GM18517 (cell line): ENCODE data around the gene MRPS5.

ENCODE experiments used
- ATAC-seq: cut with Tn5 transposase; IDR thresholded peaks from one replicate; pipeline ENCODE4 v1.9.1; 2021; ENCODE audit warnings: mild to moderate bottlenecking, moderate library complexity; ENCODE audit not compliant: unreplicated experiment

The MRPS5 gene

DNA sequence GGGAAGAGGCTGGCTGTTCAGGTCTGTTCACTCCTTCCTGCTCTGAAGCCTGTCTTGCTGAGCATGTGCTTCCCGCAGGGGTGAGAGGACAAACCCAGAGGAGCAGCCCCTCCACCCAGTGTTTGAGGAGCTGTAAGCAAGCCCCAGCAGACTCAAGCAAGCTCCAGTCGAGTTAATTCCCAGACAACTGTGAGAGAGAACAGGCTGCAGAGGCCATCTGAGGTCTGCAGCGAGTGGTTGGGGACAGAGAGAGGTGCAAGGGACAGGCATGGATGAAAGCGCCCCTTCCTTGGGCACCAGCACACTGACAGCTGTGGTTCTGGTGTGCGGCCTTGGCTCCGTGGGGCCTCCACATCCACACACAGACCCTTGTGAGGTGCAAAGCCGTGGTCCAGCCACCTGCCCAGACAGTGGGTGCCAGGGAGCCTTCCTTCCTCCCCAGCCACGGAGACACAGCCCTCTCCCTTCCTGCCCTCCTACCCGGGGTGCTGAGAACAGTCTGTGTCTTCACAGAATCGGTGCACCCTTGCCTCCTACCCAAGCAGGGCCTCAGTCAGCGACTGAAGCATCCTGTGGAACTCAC, 59.9 kb downstream of the MRPS5 start:
- no peak for ATAC-seq

GRCh38 chr2:95061119-95061512, 60.5 kb downstream of the MRPS5 start:
- no peak for ATAC-seq

DNA sequence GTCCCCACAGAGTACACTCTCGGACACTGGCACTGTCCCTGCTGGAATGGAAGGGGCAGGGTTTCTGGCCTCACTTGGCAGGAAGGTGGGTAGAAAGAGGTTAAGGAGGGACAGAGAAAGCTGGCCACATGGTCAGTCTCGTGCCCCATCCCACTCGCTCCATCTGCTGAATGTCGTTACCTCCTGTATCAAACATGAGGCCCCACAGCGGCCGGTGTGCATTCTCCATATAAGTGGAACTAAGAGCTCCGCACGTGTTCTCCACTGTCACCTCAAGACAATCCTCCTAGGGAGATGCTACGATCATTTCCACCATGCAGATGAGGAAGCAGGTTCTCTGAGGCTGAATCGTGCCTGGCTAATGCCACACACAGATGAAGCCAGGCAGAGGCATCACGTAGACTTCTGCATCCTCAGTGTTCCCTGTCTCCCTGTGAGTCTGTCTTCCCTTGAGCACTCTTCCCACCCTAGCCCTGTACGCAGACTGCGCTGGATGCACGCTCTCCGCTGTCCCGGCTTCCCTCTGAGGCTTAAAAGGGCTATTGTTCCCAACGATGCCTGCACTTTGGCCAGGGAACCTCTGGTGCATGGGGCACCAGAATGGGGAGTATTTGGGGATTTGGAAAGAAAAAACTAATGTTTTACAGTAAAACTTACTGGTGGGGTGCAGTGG, 61.0 kb downstream of the MRPS5 start:
- no peak for ATAC-seq

- ATAC-seq, result no peak
Observed at GRCh38 chr2:95059656-95060370, 61.8 kb downstream of the MRPS5 start.

GRCh38 chr2:95058989-95059641, 62.5 kb downstream of the MRPS5 start:
- ATAC-seq, result no peak

DNA sequence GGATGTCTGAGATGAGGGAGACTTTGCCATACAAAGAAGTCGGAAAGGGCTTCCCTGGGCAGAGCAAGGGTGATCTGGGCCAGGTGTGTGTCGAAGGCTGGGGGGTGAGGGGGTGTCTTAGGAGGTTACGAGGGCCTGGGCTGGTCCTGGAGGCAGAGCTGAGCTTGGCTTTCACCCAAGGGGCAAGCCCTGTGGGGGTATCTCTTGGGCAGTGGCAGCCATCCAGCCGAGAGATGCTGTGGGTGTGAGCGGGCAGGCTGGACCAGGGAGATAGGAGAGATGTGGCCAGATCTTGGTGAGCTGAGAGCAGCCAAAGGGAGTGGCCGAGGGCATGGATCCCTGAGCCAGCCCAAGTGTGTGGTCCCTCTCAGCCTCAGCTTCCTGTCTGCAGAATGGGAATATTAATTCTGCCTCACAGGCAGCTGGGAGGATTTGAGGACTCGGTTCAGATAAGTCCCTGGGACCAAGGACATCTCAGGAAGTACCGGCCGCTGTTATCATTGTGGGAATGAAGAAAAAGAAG, 63.1 kb downstream of the MRPS5 start:
- no peak for ATAC-seq

GRCh38 chr2:95057535-95058370, 63.9 kb downstream of the MRPS5 start:
- no peak for ATAC-seq

GRCh38 chr2:95056461-95057459, 64.8 kb downstream of the MRPS5 start:
- no peak for ATAC-seq

GRCh38 chr2:95056044-95056443, 65.6 kb downstream of the MRPS5 start:
- no peak for ATAC-seq

- no peak for ATAC-seq
Observed at GRCh38 chr2:95055262-95055661, 66.3 kb downstream of the MRPS5 start.

- no peak for ATAC-seq
Observed at GRCh38 chr2:95054016-95054415, 67.6 kb downstream of the MRPS5 start.

GRCh38 chr2:95053543-95053942, 68.1 kb downstream of the MRPS5 start:
- no peak for ATAC-seq

DNA sequence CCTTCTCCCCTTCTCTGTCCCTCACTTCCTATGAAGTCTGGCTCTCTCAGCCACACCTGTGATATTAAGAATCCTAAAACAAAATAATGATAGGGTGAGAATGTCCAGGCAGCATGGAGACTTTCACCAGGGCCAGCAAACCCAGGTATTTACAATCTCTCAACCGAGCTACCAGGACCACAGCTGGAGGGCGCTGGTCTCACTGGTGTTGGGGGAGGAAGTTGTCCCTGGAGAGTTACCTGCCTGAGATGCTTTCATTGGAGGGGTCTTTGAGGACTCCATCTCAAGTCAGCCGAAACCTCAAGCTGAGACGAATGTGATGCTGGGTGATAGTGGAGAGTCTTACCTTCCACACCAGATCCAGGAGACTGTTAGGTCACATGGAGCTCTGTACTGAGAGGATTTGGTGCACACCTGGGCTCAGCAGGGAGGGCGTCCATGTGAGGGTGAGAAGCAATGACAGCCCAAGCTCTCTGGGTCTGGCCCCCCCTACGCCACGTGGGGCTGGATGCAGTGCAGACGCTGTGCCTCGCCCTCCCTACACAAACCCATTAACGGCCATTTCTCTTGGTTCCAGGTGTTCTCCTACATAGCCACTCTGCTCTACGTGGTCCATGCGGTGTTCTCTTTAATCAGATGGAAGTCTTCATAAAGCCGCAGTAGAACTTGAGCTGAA, 68.7 kb downstream of the MRPS5 start:
- ATAC-seq, result no peak

GRCh38 chr2:95052307-95052706, 69.3 kb downstream of the MRPS5 start:
- ATAC-seq, result no peak

DNA sequence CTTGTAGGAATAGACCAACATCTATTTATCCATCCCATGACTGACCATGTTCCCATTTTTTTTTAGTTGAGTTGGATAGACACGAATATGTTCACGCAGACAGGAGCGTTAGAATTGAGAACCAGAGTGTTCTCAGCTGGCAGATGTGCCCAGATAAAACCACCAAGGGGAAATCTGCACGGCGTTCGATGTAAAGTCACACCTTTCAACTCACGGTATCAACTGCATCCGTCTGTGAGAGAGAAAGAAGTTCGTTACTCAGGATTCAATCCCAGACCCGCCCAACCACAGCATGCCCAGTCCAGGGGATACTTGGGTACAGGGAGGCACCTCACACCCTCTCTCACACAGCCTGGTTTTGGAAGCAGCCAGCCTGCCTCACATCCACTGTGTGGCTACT, 70.0 kb downstream of the MRPS5 start:
- no peak for ATAC-seq

DNA sequence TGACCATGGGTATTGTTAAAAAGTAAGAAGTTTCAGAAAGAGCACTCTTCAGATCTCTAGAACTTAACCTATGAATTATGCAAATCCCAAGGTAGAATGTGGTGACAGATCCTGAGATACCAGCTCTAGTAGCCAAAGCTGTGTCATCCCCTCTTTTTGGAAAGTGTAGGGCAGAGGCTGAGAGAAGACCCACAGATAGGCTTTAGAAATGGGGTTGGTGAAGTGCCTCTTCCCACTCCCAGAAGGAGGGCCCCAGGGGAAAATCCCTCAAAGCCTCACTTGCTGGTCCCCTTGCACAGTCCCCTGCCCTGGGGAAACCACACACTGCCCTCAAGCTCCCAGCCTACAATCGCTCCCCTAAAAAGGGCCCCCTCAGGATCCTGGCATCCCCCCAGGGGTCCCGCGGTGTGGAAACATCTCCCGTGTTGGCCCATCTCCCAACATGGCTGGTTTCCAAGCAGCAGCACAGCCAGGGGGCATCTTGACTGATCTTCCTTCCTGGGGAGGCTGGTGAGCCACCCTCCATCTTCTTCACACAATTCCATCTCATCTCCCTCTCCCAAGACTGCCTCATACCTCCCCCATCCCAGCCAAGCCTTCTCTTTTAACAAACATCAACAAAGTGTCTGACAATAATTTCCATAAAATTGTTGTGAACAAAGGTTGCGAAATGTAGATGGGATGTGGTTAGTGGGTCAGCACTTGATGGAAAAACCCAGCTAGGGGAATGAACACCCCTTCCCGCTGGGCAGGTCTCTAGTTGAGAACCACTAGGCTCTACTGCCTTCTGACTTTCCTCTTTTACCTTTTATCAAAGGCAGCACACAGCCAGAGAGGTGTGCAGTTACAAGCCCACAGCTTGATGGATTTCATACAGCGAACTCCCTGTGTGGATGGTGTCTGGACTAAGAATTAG, 71.0 kb downstream of the MRPS5 start:
- no peak for ATAC-seq

DNA sequence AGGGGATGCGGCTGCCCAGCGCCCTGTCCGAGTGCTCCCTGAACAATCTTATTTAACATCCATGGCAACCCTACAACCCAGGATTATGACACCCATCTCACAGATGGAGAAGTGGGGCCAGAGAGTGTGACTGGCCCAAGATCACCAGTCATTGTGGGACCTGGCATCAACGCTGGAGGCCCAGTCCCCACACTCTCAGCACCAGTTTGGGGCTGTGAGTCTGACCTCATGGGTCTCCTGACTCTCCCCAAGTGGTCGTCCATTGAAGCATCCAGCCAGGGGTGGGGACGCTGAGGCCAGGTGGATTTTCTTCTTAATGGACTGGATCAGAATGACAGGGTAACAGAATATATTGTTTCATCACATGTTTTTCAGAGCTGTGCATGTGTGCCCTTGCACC, 71.6 kb downstream of the MRPS5 start:
- no peak for ATAC-seq

GRCh38 chr2:95049683-95049955, 72.0 kb downstream of the MRPS5 start:
- no peak for ATAC-seq
